Fibroblast of the aortic adventitia (primary cell): Measurements from ENCODE around the gene SPP2. TPM values are rescaled to one million over a fixed set of nuclear protein-coding genes. Genes with fewer than 3 reads are reported as not detected.

Experiments used
- DNase-seq: peaks from one replicate; pipeline ENCODE4 v3.0.0-alpha.2; 2010; ENCODE audit warnings: low read depth
- H3K4me3 ChIP-seq: 2 replicates; pipeline ENCODE4 v1.5.1; 2011; ENCODE audit warnings: low read depth, mild to moderate bottlenecking, control low read depth, low read length, moderate library complexity
- CTCF ChIP-seq: IDR thresholded peaks from 2 replicates; pipeline ENCODE4 v1.5.1; 2011; ENCODE audit warnings: mild to moderate bottlenecking, low read length, control low read depth, inconsistent platforms; ENCODE audit not compliant: insufficient read depth
- total RNA-seq: library from RNA; depleted of rRNA; stranded (reverse); fragments of >200 nt; gene quantifications from 2 replicates; pipeline ENCODE4 v1.2.3, GENCODE V29; 2012; ENCODE audit warnings: low replicate concordance

Gene SPP2
- total RNA-seq = 0.36 TPM in 1 of 2 replicates, not detected in the other

DNA sequence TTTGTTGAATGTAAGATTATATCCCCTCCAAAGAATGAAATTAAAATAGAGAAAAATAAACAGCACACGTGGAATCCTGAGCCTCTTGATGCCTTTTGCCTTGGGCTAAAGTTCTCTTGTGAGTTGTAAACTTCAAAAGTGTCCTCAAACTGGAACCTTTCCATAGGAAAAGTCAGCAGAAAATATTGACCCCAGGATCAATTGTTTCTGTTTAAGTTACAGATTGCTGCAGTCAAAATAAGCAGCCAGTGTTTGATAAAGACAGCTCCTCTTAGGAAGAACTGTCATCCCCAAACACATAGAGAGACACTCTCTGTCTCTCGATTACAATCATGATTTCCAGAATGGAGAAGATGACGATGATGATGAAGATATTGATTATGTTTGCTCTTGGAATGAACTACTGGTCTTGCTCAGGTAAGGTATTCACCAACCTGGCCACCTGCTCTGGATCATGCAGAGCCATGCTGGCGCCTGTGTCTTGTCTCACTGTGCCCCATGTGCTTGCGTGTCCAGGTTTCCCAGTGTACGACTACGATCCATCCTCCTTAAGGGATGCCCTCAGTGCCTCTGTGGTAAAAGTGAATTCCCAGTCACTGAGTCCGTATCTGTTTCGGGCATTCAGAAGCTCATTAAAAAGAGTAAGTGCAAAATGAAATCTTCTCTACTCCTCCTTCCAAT is at the start of gene SPP2:
SPP2 (plus strand) TSS at position 248 of the 681 bp plus-strand sequence; CDS start at position 333, 85 bp downstream.
- DNase-seq = no peak
- no peak within 1 kb of the TSS for H3K4me3 ChIP-seq
- no peak for TF ChIP-seq CTCF

GRCh38 chr2:234001380-234002160 is 48.9 kb upstream of the SPP2 start:
- DNase-seq = no peak
- no peak for TF ChIP-seq CTCF
- H3K4me3 ChIP-seq = no peak overlapping the region

DNA sequence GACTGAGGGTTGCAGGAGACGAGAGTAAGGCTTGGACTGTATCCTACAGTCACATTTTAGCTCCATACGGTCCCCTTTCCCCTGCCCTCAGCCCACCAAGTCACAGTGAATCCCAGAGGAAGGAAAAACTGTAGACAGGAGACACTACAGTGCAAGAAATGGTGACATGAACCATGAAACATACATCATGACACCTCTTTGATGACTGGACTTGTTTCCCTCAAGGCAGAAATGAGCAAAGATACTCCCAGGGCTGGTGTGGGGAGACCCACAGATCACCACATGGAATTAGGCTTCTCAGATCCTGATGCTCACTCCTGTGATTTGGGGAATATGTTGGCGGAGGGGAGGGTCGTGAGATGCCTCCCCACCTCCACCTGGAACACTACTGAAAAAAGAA is 48.2 kb upstream of the SPP2 start:
- H3K4me3 ChIP-seq = no peak overlapping the region
- no peak for TF ChIP-seq CTCF
- DNase-seq = no peak

- DNase-seq = peak; percentile 96
- TF ChIP-seq CTCF = no peak
- no peak overlapping the region for H3K4me3 ChIP-seq
These were observed 46.4 kb upstream of the SPP2 start for GRCh38 chr2:234003972-234004617.

DNA sequence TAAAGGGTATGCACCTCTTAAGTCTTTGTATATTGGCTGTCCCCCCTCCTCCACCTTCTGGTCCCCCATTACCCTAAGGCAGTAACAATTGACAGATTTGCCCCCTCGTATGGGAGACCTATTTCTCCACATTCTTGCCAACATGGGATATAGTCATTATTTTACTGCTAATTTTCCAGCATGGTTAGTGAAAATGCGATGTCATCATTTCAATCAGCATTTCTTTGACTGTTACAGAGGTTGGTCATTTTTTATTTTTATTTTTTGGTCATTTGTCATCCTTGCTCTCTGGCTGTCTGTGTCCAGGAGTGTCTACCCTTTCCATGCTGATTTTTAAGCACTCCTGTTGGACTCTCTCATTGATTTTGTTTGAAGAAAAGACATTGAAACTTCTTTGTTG is 45.4 kb upstream of the SPP2 start:
- no peak overlapping the region for H3K4me3 ChIP-seq
- TF ChIP-seq CTCF = no peak
- no peak for DNase-seq

GRCh38 chr2:234006501-234006900 is 44.0 kb upstream of the SPP2 start:
- H3K4me3 ChIP-seq = no peak overlapping the region
- no peak for DNase-seq
- TF ChIP-seq CTCF = no peak
